K562 (cell line): ENCODE data around the gene RALA. TPM values are rescaled to one million over a fixed set of nuclear protein-coding genes. Genes with fewer than 3 reads are reported as not detected.
A peak's percentile ranks its signal among the peaks of the same experiment; 100 is the strongest.

Experiments
- ATAC-seq: fragments of 200-7000 bp; cut with Tn5 transposase; 3 replicates; pipeline ENCODE4 v1.9.1; 2020; ENCODE audit warnings: moderate library complexity
- BruUV-seq: library from RNA; stranded (reverse); fragments of 400-500 nt; replicated peaks from 2 replicates; lab custom pipeline; 2021; lab: Mats Ljungman, UMichigan
- CTCF ChIA-PET: fragments of 300-600 bp; formaldehyde crosslinking; extraction: SDS; loops from one replicate; lab custom pipeline; 2021; ENCODE audit warnings: low intra/inter-chr PET ratio; lab: Yijun Ruan, JAX
- POLR2A ChIA-PET: fragments of 300-600, 350-650 bp; sonication (Branson Sonifier 250); formaldehyde crosslinking; extraction: SDS; loops from one replicate; lab custom pipeline; 2021; ENCODE audit warnings: antibody characterized with exemption, inconsistent platforms; lab: Yijun Ruan, JAX
- DNase-seq, 4 experiments: peaks; one replicate each; pipeline versions ENCODE4 v3.0.0 to v3.0.0-alpha.2; 2011 to 2018; ENCODE audit warnings: low spot score in 3 of 4, mixed read lengths in 3 of 4; ENCODE audit errors: extremely low read depth in 1 of 4
- FAIRE-seq: peaks from 2 replicates; lab custom pipeline; 2011; peaks lifted over from hg19 to GRCh38; lab: Jason Lieb, UNC
- H2AFZ ChIP-seq: 2 replicates; pipeline ENCODE4 v1.6.0; 2011; ENCODE audit warnings: low read depth, low read length, control low read depth, inconsistent platforms
- H3K27ac ChIP-seq: fragments of 200-600 bp; 3 replicates; pipeline ENCODE4 v1.8.0; 2011; ENCODE audit warnings: low read depth, mild to moderate bottlenecking, control low read depth, inconsistent platforms, low read length, moderate library complexity, mixed read lengths; ENCODE audit errors: extremely low read depth
- H3K27me3 ChIP-seq, 2 experiments: fragments of 300-600 bp in 1 of 2; 2 replicates in 1 of 2; 3 replicates in 1 of 2; pipeline versions ENCODE4 v1.6.0 to v1.8.0; 2011; ENCODE audit warnings: inconsistent platforms in 2 of 2, low read length in 2 of 2, mild to moderate bottlenecking in 1 of 2, mixed read lengths in 1 of 2, moderate library complexity in 1 of 2; ENCODE audit not compliant: control insufficient read depth in 2 of 2, insufficient read depth in 2 of 2
- H3K36me3 ChIP-seq: fragments of 300-600 bp; 3 replicates; pipeline ENCODE4 v1.8.0; 2011; ENCODE audit warnings: mild to moderate bottlenecking, low read length, inconsistent platforms; ENCODE audit not compliant: control insufficient read depth, insufficient read depth
- H3K4me1 ChIP-seq, 2 experiments: fragments of 200-600 bp in 1 of 2; replicated peaks in 1 of 2; 2 replicates in 1 of 2; 3 replicates in 1 of 2; pipeline versions ENCODE4 v1.5.1 to v1.8.0; 2011; ENCODE audit warnings: inconsistent platforms in 2 of 2, low read length in 2 of 2, mild to moderate bottlenecking in 1 of 2, mixed read lengths in 1 of 2, moderate library complexity in 1 of 2; ENCODE audit not compliant: control insufficient read depth in 2 of 2, insufficient read depth in 2 of 2
- H3K4me2 ChIP-seq: 2 replicates; pipeline ENCODE4 v1.6.1; 2011; ENCODE audit warnings: low read length, control low read depth, inconsistent platforms, mixed read lengths; ENCODE audit not compliant: insufficient read depth
- H3K4me3 ChIP-seq: fragments of 200-600 bp; sonication (generic), shearing (Covaris generic); 2 replicates; pipeline ENCODE4 v1.5.1; 2016; ENCODE audit warnings: control low read depth, inconsistent platforms
- H3K79me2 ChIP-seq: fragments of 200-600 bp; 3 replicates; pipeline ENCODE4 v1.8.0; 2011; ENCODE audit warnings: low read length, inconsistent platforms; ENCODE audit not compliant: control insufficient read depth, insufficient read depth
- H3K9ac ChIP-seq, 2 experiments: 2 replicates each; pipeline versions ENCODE4 v1.6.0 to v1.6.1; 2011; ENCODE audit warnings: low read depth in 2 of 2, low read length in 2 of 2, control low read depth in 1 of 2, inconsistent platforms in 1 of 2, mild to moderate bottlenecking in 1 of 2, mixed read lengths in 1 of 2; ENCODE audit not compliant: insufficient read depth in 1 of 2
- H3K9me1 ChIP-seq: one replicate; pipeline ENCODE4 v1.6.0; 2011; ENCODE audit warnings: inconsistent platforms, mild to moderate bottlenecking, low read length, moderate library complexity; ENCODE audit not compliant: control insufficient read depth, insufficient read depth
- H3K9me3 ChIP-seq: replicated peaks from 2 replicates; pipeline ENCODE4 v1.5.1; 2011; ENCODE audit warnings: low read depth, low read length, inconsistent platforms; ENCODE audit not compliant: control insufficient read depth, insufficient read depth
- H4K20me1 ChIP-seq: replicated peaks from 2 replicates; pipeline ENCODE4 v1.6.1; 2011; ENCODE audit warnings: low read length, inconsistent platforms, mixed read lengths; ENCODE audit not compliant: control insufficient read depth, insufficient read depth
- FOXP1 ChIP-seq: sonication (generic); formaldehyde crosslinking; IDR thresholded peaks from 2 replicates; pipeline ENCODE4 v1.8.0; 2022; ENCODE audit warnings: mild to moderate bottlenecking, missing genetic modification reagents
- HEY1 ChIP-seq: fragments of 250-450 bp; sonication (Bioruptor Pico); IDR thresholded peaks from 2 replicates; pipeline ENCODE4 v1.5.0; 2020; ENCODE audit warnings: mild to moderate bottlenecking, moderate library complexity, borderline replicate concordance
- JUND ChIP-seq, 2 experiments: IDR thresholded peaks; 2 replicates in 1 of 2; 3 replicates in 1 of 2; pipeline ENCODE4 v1.6.1; 2011; ENCODE audit warnings: borderline replicate concordance in 2 of 2, low read depth in 2 of 2, low read length in 2 of 2, improper control_type of control experiment in 1 of 2, missing biosample characterization in 1 of 2, missing genetic modification characterization in 1 of 2, missing genetic modification reagents in 1 of 2
- MAFK ChIP-seq: IDR thresholded peaks from 2 replicates; pipeline ENCODE4 v1.6.1; 2011; ENCODE audit warnings: low read length, improper control_type of control experiment
- NFIX ChIP-seq: fragments of 250-450 bp; sonication (Bioruptor Pico); IDR thresholded peaks from 2 replicates; pipeline ENCODE4 v1.4.0; 2020; ENCODE audit warnings: low read depth, mild to moderate bottlenecking, moderate library complexity
- NUFIP1 ChIP-seq: fragments of 450-650 bp; IDR thresholded peaks from 2 replicates; pipeline ENCODE4 v1.6.1; 2018; ENCODE audit not compliant: partially characterized antibody
- OTX1 ChIP-seq: fragments of 450-650 bp; formaldehyde crosslinking; IDR thresholded peaks from 2 replicates; pipeline ENCODE4 v1.4.0; 2022; ENCODE audit warnings: mild to moderate bottlenecking
- TFAM ChIP-seq: fragments of 250-450 bp; sonication (Bioruptor Pico); conservative IDR thresholded peaks from 2 replicates; pipeline ENCODE4 v1.5.0; 2021; ENCODE audit warnings: mild to moderate bottlenecking, moderate library complexity
- ZNF23 ChIP-seq: fragments of 250-450 bp; sonication (Bioruptor Pico); IDR thresholded peaks from 2 replicates; pipeline ENCODE4 v1.4.0; 2020; ENCODE audit warnings: mild to moderate bottlenecking
- WGBS: fragments of 100-300 bp; shearing (Covaris generic); methylation state at CpG from one replicate; pipeline ENCODE4 v1.1.6; 2016; ENCODE audit warnings: low coverage, mixed read lengths; ENCODE audit not compliant: insufficient coverage; ENCODE audit errors: missing lambda C conversion rate; 5-methylcytosine and 5-hydroxymethylcytosine counted together
- in situ Hi-C: fragments of 300-500 bp; cut with MboI; formaldehyde crosslinking; loops from 4 replicates; pipeline ENCODE4 v1.15.0; 2018; ENCODE audit warnings: inconsistent platforms, mixed read lengths
- intact Hi-C: fragments of 100-400 bp; cut with micrococcal nuclease; formaldehyde crosslinking; loops from 2 replicates; pipeline ENCODE4 v1.14.2; 2022
- polyA plus RNA-seq, 8 experiments: library from polyadenylated mRNA; depleted of rRNA in 4 of 8; stranded (reverse) in 5 of 8; unstranded in 3 of 8; fragments of >200 nt; fragmentation: Nextera tagmentation in 2 of 8; fragmentation: Illumina TruSeq in 1 of 8; extraction: Ambion mirVana in 2 of 8; extraction: Trizol in 1 of 8; gene quantifications; 2 replicates each; pipeline versions ENCODE4 v1.2.1 to v1.2.3, GENCODE V29; 2011 to 2014; ENCODE audit warnings: inconsistent platforms in 1 of 8, missing spikeins in 1 of 8
- total RNA-seq, 7 experiments: library from RNA; depleted of rRNA in 6 of 7; stranded (reverse); fragments of >200 nt in 6 of 7; fragmentation: Illumina TruSeq in 2 of 7; extraction: Trizol in 2 of 7; gene quantifications; 2 replicates each; pipeline versions ENCODE4 v1.2.1 to v1.2.3, GENCODE V29; 2011 to 2021; ENCODE audit warnings: low replicate concordance in 1 of 7
- TF ChIP-seq, protein P1 (sequence below), 2 experiments: fragments of 450-650 bp; conservative IDR thresholded peaks; 2 replicates each; pipeline ENCODE4 v1.6.1; 2017; ENCODE audit warnings: mild to moderate bottlenecking in 2 of 2, moderate library complexity in 2 of 2
- TF ChIP-seq, protein P2 (sequence below): IDR thresholded peaks from 2 replicates; pipeline ENCODE4 v1.6.1; 2014; ENCODE audit warnings: antibody characterized with exemption
- TF ChIP-seq, protein P3 (sequence below), 2 experiments: fragments of 450-650 bp in 1 of 2; sonication (generic) in 1 of 2; formaldehyde crosslinking in 1 of 2; IDR thresholded peaks in 1 of 2; conservative IDR thresholded peaks in 1 of 2; 2 replicates each; pipeline versions ENCODE4 v1.6.1 to v1.8.1; 2016 to 2023; ENCODE audit warnings: mild to moderate bottlenecking in 2 of 2, moderate library complexity in 2 of 2, inconsistent platforms in 1 of 2, missing genetic modification reagents in 1 of 2

Gene RALA
- total and polyA plus RNA-seq, 9 of the 15 experiments (the other 6 are each of a cell fraction or from before 2014, with no cell fraction given) = 7.2 to 28.0 (median 25.7) TPM

DNA sequence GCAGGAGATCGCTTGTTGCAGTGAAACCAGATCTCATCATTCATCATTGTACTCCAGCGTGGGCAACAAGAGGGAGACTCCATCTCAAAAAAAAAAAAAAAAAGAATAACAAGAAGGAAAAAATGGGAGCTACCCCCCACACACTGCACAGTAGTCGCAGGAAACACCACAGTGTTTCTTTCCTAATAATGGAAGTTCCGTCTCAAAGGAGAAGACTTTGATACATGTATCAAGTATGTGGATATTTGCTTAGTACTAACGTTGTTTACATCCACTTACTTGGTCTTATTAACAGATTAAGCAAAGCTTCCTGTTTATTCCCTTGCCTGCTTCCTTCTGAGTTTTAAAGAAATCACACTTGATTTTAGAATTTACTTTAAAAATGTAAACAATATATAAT lies 35.0 kb upstream of the RALA start:
- ATAC-seq (no peak), DNase-seq (no peak)
- peaks cover 4 to 15% of the 10 kb centered on the region in 2 experiments for H3K4me1 ChIP-seq

More for the DNA sequence above, 35.0 kb upstream of the RALA start:
- no peaks in the 10 kb centered on the region for H3K79me2 ChIP-seq
- H3K9ac ChIP-seq = no peak overlapping the region
- H3K4me2 ChIP-seq = no peak overlapping the region
- no peaks in the 10 kb centered on the region for H4K20me1 ChIP-seq
- no TSS peak for BruUV-seq
- H3K9me1 ChIP-seq = no peaks in the 10 kb centered on the region
- ChIA-PET CTCF (no interaction called here), POLR2A (interaction anchor here (1.0 to 1.1 kb wide), 2 partner anchors 46 to 158 kb away, joined by 3 read pairs; no protein-coding TSS in a partner anchor)
- no peaks in the 10 kb centered on the region for H3K27me3 ChIP-seq
- intact Hi-C loops = no loop called here
- H3K27ac ChIP-seq = no peak overlapping the region
- 79% methylated on average over 5 of the region's 5 CpGs for WGBS
- 0 out of 2 replicates have a peak overlapping the region, but pooled peaks have one; percentile 28 for H2AFZ ChIP-seq
- no peak overlapping the region for H3K4me3 ChIP-seq
- no peaks in the 10 kb centered on the region for H3K9me3 ChIP-seq
- no peak for FAIRE-seq
- no peaks in the 10 kb centered on the region for H3K36me3 ChIP-seq
- TF ChIP-seq, protein P1, sequence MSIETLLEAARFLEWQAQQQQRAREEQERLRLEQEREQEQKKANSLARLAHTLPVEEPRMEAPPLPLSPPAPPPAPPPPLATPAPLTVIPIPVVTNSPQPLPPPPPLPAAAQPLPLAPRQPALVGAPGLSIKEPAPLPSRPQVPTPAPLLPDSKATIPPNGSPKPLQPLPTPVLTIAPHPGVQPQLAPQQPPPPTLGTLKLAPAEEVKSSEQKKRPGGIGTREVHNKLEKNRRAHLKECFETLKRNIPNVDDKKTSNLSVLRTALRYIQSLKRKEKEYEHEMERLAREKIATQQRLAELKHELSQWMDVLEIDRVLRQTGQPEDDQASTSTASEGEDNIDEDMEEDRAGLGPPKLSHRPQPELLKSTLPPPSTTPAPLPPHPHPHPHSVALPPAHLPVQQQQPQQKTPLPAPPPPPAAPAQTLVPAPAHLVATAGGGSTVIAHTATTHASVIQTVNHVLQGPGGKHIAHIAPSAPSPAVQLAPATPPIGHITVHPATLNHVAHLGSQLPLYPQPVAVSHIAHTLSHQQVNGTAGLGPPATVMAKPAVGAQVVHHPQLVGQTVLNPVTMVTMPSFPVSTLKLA (conservative IDR thresholded peaks at IDR 0.05) = no peak
- TF ChIP-seq ZNF23 (CRISPR knock-in tag) (no peak), MAFK (no peak), NUFIP1 (no peak), HEY1 (no peak), NFIX (CRISPR knock-in tag) (no peak), FOXP1 (CRISPR knock-in tag) (no peak), OTX1 (CRISPR knock-in tag) (no peak), TFAM (CRISPR knock-in tag) (no peak), JUND (IDR thresholded peaks at IDR 0.05; ENCODE audit: borderline replicate concordance, low read depth, low read length) (no peak), JUND (tag; IDR thresholded peaks at IDR 0.05; ENCODE audit: borderline replicate concordance, low read depth, low read length) (no peak)
- TF ChIP-seq, protein P2, sequence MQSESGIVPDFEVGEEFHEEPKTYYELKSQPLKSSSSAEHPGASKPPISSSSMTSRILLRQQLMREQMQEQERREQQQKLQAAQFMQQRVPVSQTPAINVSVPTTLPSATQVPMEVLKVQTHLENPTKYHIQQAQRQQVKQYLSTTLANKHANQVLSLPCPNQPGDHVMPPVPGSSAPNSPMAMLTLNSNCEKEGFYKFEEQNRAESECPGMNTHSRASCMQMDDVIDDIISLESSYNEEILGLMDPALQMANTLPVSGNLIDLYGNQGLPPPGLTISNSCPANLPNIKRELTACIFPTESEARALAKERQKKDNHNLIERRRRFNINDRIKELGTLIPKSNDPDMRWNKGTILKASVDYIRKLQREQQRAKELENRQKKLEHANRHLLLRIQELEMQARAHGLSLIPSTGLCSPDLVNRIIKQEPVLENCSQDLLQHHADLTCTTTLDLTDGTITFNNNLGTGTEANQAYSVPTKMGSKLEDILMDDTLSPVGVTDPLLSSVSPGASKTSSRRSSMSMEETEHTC = no peak
- TF ChIP-seq, protein P3, sequence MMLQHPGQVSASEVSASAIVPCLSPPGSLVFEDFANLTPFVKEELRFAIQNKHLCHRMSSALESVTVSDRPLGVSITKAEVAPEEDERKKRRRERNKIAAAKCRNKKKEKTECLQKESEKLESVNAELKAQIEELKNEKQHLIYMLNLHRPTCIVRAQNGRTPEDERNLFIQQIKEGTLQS (IDR thresholded peaks at IDR 0.05) = no peak
- TF ChIP-seq, protein P3 (CRISPR knock-in tag; conservative IDR thresholded peaks at IDR 0.05) = no peak
- TF ChIP-seq, all 486 proteins: peak for 0
- in situ Hi-C loops = loop anchor here (10.0 kb wide), 1 partner anchor 466 kb away; no protein-coding TSS in a partner anchor
